Measurements from ENCODE around the gene TRMT13.

DNA sequence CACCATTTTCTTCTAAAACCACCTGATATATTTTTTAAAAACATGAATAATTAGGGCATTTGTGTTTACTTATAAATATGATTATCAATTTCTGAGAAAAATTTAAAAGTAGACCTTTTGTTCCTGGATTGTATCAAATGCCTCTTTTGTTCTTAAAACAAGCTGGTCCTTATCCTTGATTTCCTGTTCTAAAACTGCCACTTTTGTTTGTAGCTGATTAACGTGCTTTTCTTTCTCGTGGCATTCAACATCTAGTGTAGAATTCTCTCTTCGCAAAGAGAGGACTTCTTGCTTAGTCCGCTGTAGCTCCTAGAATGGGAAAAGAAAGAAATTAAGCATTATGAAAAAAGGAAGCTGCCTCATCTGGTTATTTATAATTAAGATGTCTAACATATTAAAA lies 25.3 kb upstream of the TRMT13 start:
- TF ChIP-seq, protein P1, sequence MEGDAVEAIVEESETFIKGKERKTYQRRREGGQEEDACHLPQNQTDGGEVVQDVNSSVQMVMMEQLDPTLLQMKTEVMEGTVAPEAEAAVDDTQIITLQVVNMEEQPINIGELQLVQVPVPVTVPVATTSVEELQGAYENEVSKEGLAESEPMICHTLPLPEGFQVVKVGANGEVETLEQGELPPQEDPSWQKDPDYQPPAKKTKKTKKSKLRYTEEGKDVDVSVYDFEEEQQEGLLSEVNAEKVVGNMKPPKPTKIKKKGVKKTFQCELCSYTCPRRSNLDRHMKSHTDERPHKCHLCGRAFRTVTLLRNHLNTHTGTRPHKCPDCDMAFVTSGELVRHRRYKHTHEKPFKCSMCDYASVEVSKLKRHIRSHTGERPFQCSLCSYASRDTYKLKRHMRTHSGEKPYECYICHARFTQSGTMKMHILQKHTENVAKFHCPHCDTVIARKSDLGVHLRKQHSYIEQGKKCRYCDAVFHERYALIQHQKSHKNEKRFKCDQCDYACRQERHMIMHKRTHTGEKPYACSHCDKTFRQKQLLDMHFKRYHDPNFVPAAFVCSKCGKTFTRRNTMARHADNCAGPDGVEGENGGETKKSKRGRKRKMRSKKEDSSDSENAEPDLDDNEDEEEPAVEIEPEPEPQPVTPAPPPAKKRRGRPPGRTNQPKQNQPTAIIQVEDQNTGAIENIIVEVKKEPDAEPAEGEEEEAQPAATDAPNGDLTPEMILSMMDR (IDR thresholded peaks at IDR 0.05): no peak
- TF ChIP-seq POLR2AphosphoS5 (IDR thresholded peaks at IDR 0.05): no peak
- no peak for TF ChIP-seq POLR2A (IDR thresholded peaks at IDR 0.05)
- TF ChIP-seq EP300 (IDR thresholded peaks at IDR 0.05): no peak

Measured in stomach (tissue), 4 donors.